SK-N-SH (cell line): ENCODE results near the gene RBBP8NL. TPM values are rescaled to one million over a fixed set of nuclear protein-coding genes. Genes with fewer than 3 reads are reported as not detected.

ENCODE experiments used
- CTCF ChIA-PET: fragments of 300-600, 350-600 bp; formaldehyde crosslinking; extraction: SDS; loops from one replicate; lab custom pipeline; 2021; lab: Yijun Ruan, JAX
- POLR2A ChIA-PET: fragments of 350-600 bp; sonication (Branson Sonifier 250); formaldehyde crosslinking; extraction: SDS; loops from one replicate; lab custom pipeline; 2020; ENCODE audit warnings: antibody characterized with exemption, inconsistent platforms; lab: Yijun Ruan, JAX
- DNase-seq: peaks from one replicate; pipeline ENCODE4 v3.0.0; 2012
- H2AFZ ChIP-seq: fragments of 200-600 bp; sonication (generic); 2 replicates; pipeline ENCODE4 v1.8.1; 2016; ENCODE audit warnings: antibody characterized with exemption, mild to moderate bottlenecking, low read depth
- H3F3A ChIP-seq: fragments of 200-600 bp; sonication (generic); replicated peaks from 2 replicates; pipeline ENCODE3; 2016; ENCODE audit warnings: antibody characterized with exemption, mild to moderate bottlenecking; ENCODE audit not compliant: insufficient read depth
- H3K27ac ChIP-seq, 2 experiments: fragments of 200-500 bp in 1 of 2; fragments of 200-600 bp in 1 of 2; sonication (Bioruptor generic) in 1 of 2; sonication (generic), shearing (Covaris generic) in 1 of 2; 2 replicates each; pipeline versions ENCODE4 v1.5.1 to v1.6.1; 2014 to 2016; ENCODE audit warnings: low read depth in 2 of 2, inconsistent platforms in 1 of 2, low read length in 1 of 2, mild to moderate bottlenecking in 1 of 2, mixed read lengths in 1 of 2
- H3K27me3 ChIP-seq: fragments of 200-600 bp; sonication (generic), shearing (Covaris generic); 2 replicates; pipeline ENCODE4 v1.6.1; 2016; ENCODE audit warnings: mixed run types; ENCODE audit not compliant: insufficient read depth
- H3K36me3 ChIP-seq, 2 experiments: fragments of 200-500 bp in 1 of 2; fragments of 200-600 bp in 1 of 2; sonication (Bioruptor generic) in 1 of 2; sonication (generic) in 1 of 2; replicated peaks in 1 of 2; 2 replicates each; pipeline versions ENCODE3 to v1.5.1; 2014 to 2016; ENCODE audit warnings: low read length in 1 of 2, mild to moderate bottlenecking in 1 of 2; ENCODE audit not compliant: insufficient read depth in 2 of 2, control insufficient read depth in 1 of 2
- H3K4me1 ChIP-seq, 2 experiments: fragments of 200-500 bp in 1 of 2; fragments of 200-600 bp in 1 of 2; sonication (Bioruptor generic) in 1 of 2; sonication (generic), shearing (Covaris generic) in 1 of 2; 2 replicates each; pipeline versions ENCODE4 v1.5.1 to v1.6.1; 2014 to 2016; ENCODE audit warnings: low read depth in 1 of 2, low read length in 1 of 2, mixed run types in 1 of 2; ENCODE audit not compliant: insufficient read depth in 2 of 2, control insufficient read depth in 1 of 2
- H3K4me2 ChIP-seq: fragments of 200-600 bp; sonication (generic), shearing (Covaris generic); 2 replicates; pipeline ENCODE4 v1.6.1; 2017; ENCODE audit warnings: mixed run types
- H3K4me3 ChIP-seq, 2 experiments: fragments of 200-500 bp in 1 of 2; fragments of 200-600 bp in 1 of 2; sonication (Bioruptor generic) in 1 of 2; sonication (generic), shearing (Covaris generic) in 1 of 2; 2 replicates each; pipeline versions ENCODE4 v1.5.1 to v1.8.1; 2014 to 2016; ENCODE audit warnings: low read depth in 2 of 2, inconsistent platforms in 1 of 2, low read length in 1 of 2, mild to moderate bottlenecking in 1 of 2, mixed read lengths in 1 of 2, moderate library complexity in 1 of 2
- H3K79me2 ChIP-seq: fragments of 200-600 bp; sonication (generic); 2 replicates; pipeline ENCODE4 v1.8.1; 2017; ENCODE audit warnings: mild to moderate bottlenecking; ENCODE audit not compliant: insufficient read depth
- H3K9ac ChIP-seq: fragments of 200-600 bp; sonication (generic); 2 replicates; pipeline ENCODE4 v1.6.1; 2017; ENCODE audit warnings: mixed run types
- H3K9me2 ChIP-seq: fragments of 200-600 bp; sonication (generic); 2 replicates; pipeline ENCODE4 v1.6.1; 2017; ENCODE audit warnings: mixed run types
- H3K9me3 ChIP-seq: fragments of 200-600 bp; sonication (generic); 2 replicates; pipeline ENCODE4 v1.6.1; 2017; ENCODE audit warnings: mixed run types, mild to moderate bottlenecking, moderate library complexity
- H4K20me1 ChIP-seq: fragments of 200-600 bp; sonication (generic); 2 replicates; pipeline ENCODE4 v1.6.1; 2017; ENCODE audit warnings: mild to moderate bottlenecking, mixed run types; ENCODE audit not compliant: insufficient read depth
- CTCF ChIP-seq: fragments of 200-600 bp; sonication (generic); IDR thresholded peaks from 2 replicates; pipeline ENCODE4 v1.6.1; 2017; ENCODE audit warnings: antibody characterized with exemption, mild to moderate bottlenecking, moderate library complexity
- FOXJ3 ChIP-seq: sonication (generic); formaldehyde crosslinking; IDR thresholded peaks from 2 replicates; pipeline ENCODE4 v1.5.1; 2020; ENCODE audit warnings: mild to moderate bottlenecking, missing genetic modification reagents
- IRF3 ChIP-seq: fragments of 150-350 bp; IDR thresholded peaks from 2 replicates; pipeline ENCODE4 v1.6.1; 2016; ENCODE audit warnings: mild to moderate bottlenecking, low read depth, low read length
- MXI1 ChIP-seq: IDR thresholded peaks from 2 replicates; pipeline ENCODE4 v1.6.1; 2012; ENCODE audit warnings: mild to moderate bottlenecking, low read depth, low read length, improper control_type of control experiment
- NRF1 ChIP-seq: IDR thresholded peaks from 2 replicates; pipeline ENCODE4 v1.6.1; 2012; ENCODE audit warnings: low read depth, mild to moderate bottlenecking, low read length
- PBX3 ChIP-seq: IDR thresholded peaks from 2 replicates; pipeline ENCODE4; 2012
- POLR2AphosphoS5 ChIP-seq: IDR thresholded peaks from 2 replicates; pipeline ENCODE4 v1.6.1; 2012; ENCODE audit warnings: low read depth, low read length
- RAD21 ChIP-seq: IDR thresholded peaks from 2 replicates; pipeline ENCODE4 v1.6.1; 2012; ENCODE audit warnings: mild to moderate bottlenecking, low read length
- SMC3 ChIP-seq: IDR thresholded peaks from 2 replicates; pipeline ENCODE4 v1.6.1; 2012; ENCODE audit warnings: low read depth, low read length, improper control_type of control experiment
- WGBS: methylation state at CpG from one replicate; pipeline ENCODE4 v1.1.6; 2017; ENCODE audit warnings: low lambda C conversion rate; 5-methylcytosine and 5-hydroxymethylcytosine counted together
- polyA plus RNA-seq, 3 experiments: library from polyadenylated mRNA; depleted of rRNA; stranded (reverse); fragments of >200 nt; gene quantifications; 2 replicates each; pipeline ENCODE4 v1.2.3, GENCODE V29; 2012

The RBBP8NL gene
- polyA plus RNA-seq, 1 of the 3 experiments (the other 2 are of a cell fraction) = not detected

DNA sequence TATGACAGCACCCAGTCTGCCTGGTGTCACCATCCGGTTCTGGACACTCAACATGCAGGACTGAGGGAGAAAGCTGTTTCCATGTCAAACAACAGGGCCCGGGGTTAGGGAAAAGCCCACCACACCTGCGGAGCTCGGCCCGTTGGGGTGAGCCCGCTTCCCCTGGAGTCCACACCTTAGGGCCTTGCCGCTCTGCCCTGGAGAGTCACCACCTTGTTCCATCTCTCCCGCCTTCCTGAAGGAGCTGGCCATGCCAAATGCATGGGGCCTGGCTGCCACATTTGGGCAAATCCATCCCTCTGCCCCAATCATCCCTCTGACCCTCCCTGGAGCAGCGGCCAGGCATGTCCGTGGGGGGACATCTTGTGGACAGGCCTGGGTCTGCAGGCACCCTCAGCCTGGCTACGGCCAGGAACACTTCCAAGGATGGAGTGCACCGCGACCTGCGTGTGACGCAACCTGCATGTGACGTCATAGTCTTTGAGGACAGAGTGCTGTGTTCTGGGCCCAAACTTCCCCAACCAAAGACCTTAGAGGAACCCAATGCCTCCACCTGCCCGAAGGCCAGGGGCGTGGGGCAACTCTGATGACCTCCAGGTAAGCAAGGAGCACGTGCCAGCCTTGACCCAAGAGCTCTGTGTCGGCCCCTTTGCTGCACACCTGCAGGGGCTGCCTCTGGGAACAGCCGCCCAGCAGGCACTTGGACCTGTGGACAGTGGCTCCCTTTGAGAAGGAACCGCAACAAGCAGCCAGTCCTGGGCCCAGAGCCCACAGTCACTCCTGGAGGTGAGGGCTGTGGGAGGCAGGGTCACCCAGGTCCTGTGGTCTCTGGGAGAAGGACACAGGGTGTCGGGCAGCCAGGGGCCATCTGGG is 22.0 kb downstream of the RBBP8NL start:
- Histone ChIP-seq H3K27ac (no peak overlapping the region), H3F3A (no peaks in the 10 kb centered on the region), H3K9ac (peak overlapping the region; percentile 70; the same call in 1 of the 2 replicates), H3K27me3 (no peaks in the 10 kb centered on the region), H2AFZ (no peak overlapping the region), H3K4me2 (peak overlapping the region; percentile 90)
- POLR2A ChIA-PET = interaction anchor here (1.0 kb wide), 1 partner anchor 19 kb away, joined by 3 read pairs; the partner anchor contains the start of gene RPS21
- WGBS = 79% methylated on average over 16 of the region's 23 CpGs
- TF ChIP-seq CTCF = peak; percentile 51
- TF ChIP-seq POLR2AphosphoS5 = no peak
- peak; percentile 46 for TF ChIP-seq SMC3
- peak; percentile 74 for TF ChIP-seq RAD21
- TF ChIP-seq, all 33 proteins: peak for 3
- Histone ChIP-seq H3K4me3 (no peak overlapping the region; a peak in 1 of 4 replicates), H3K4me1 (peaks cover 0 to 56% of the 10 kb centered on the region in 2 experiments; a peak in 1 of 4 replicates), H3K36me3 (no peaks in the 10 kb centered on the region), H3K79me2 (peaks cover 10% of the 10 kb centered on the region; the same call in 1 of the 2 replicates), H3K9me2 (no peaks in the 10 kb centered on the region), H3K9me3 (no peaks in the 10 kb centered on the region), H4K20me1 (peaks cover 5% of the 10 kb centered on the region; the same call in 1 of the 2 replicates)
- CTCF ChIA-PET = interaction anchor here (0.6 to 2.2 kb wide), 16 partner anchors 9 to 350 kb away, joined by 3 to 13 read pairs (median 4); partner anchors contain the start of genes ADRM1 and LAMA5
- DNase-seq = peak; percentile 87

DNA sequence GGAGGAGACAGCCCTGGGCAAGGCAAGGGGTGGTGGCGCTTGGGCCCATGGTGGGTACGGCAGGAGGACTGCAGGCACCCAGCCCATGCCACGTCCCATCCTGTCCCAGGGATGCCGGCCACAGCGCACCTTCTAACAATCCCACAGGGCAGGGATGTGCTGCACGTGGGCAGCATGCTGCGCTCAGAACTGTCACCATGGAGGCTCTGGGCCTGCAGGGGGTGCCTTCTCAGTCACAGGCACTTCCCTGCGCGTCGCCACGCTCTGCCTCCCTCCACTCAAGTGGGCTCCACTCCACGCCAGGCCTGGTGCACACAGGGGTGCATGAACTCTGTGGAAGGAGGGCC is 22.6 kb downstream of the RBBP8NL start:
- no peak overlapping the region for H3K27ac ChIP-seq
- H3K4me1 ChIP-seq = peaks cover 0 to 50% of the 10 kb centered on the region in 2 experiments; a peak in 1 of 4 replicates
- H3K9ac ChIP-seq = no peak overlapping the region
- no peak overlapping the region for H3K4me2 ChIP-seq
- no peak for DNase-seq
- H3K9me3 ChIP-seq = no peaks in the 10 kb centered on the region
- H2AFZ ChIP-seq = no peak overlapping the region
- ChIA-PET CTCF (interaction anchor here (0.9 to 2.2 kb wide), 10 partner anchors 11 to 350 kb away, joined by 3 to 13 read pairs (median 4); partner anchors contain the start of genes ADRM1 and LAMA5), POLR2A (no interaction called here)
- no peaks in the 10 kb centered on the region for H3F3A ChIP-seq
- H4K20me1 ChIP-seq = peaks cover 5% of the 10 kb centered on the region; the same call in 1 of the 2 replicates
- H3K4me3 ChIP-seq = no peak overlapping the region; a peak in 1 of 4 replicates
- WGBS = 86% methylated on average over 6 of the region's 12 CpGs
- H3K9me2 ChIP-seq = no peaks in the 10 kb centered on the region
- H3K36me3 ChIP-seq = no peaks in the 10 kb centered on the region
- no peaks in the 10 kb centered on the region for H3K27me3 ChIP-seq
- H3K79me2 ChIP-seq = peaks cover 10% of the 10 kb centered on the region; the same call in 1 of the 2 replicates
- TF ChIP-seq FOXJ3 (no peak), PBX3 (no peak), NRF1 (no peak), MXI1 (no peak), IRF3 (no peak)
